ENCODE measurements around the gene PARD3.

- no peak for TF ChIP-seq CTCF (IDR thresholded peaks at IDR 0.05)
- no peak for TF ChIP-seq EP300 (IDR thresholded peaks at IDR 0.05)
- TF ChIP-seq POLR2A (IDR thresholded peaks at IDR 0.05; ENCODE audit: low read depth): no peak
- TF ChIP-seq POLR2AphosphoS5 (IDR thresholded peaks at IDR 0.05): no peak
These were observed 365.3 kb downstream of the PARD3 start for GRCh38 chr10:34449836-34450235.
